ENCODE results near the gene TMEM231.

DNA sequence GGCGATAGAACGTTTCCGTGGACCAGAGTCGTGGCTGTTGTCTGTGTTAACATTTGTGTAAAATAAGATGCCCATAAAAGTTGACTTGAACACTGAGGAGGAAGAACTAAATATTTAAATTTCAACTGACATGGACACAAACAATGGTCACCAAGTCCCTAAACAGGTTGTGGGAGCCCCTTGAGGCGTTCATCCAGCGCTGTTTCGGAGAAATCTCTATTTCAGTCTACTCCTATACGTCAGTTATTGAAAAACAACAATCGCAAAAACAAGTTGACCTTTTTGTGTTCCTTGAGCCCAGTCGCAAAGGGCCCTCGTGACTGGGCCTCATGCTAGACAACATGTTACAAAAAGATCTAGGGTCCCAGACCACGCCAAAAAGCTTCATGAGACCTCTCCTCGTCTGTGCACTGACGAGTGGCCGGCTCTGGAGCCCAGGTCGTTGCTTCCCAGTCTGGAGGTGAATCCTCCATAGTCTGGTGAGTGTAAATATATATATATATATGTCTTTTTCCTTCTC is 439 bp upstream of the TMEM231 start:
- TF ChIP-seq EZH2 (IDR thresholded peaks at IDR 0.05; ENCODE audit: low read depth, low read length, severe bottlenecking) = no peak
- no peak for TF ChIP-seq ZNF274 (IDR thresholded peaks at IDR 0.05; ENCODE audit: borderline replicate concordance, extremely low read depth, low read length)
- no peak for TF ChIP-seq NRF1 (IDR thresholded peaks at IDR 0.05; ENCODE audit: low read depth, low read length)
- TF ChIP-seq POLR2AphosphoS5 (IDR thresholded peaks at IDR 0.05; ENCODE audit: low read depth, low read length) = no peak
- TF ChIP-seq, protein P1, sequence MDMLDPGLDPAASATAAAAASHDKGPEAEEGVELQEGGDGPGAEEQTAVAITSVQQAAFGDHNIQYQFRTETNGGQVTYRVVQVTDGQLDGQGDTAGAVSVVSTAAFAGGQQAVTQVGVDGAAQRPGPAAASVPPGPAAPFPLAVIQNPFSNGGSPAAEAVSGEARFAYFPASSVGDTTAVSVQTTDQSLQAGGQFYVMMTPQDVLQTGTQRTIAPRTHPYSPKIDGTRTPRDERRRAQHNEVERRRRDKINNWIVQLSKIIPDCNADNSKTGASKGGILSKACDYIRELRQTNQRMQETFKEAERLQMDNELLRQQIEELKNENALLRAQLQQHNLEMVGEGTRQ (IDR thresholded peaks at IDR 0.05; ENCODE audit: low read length) = no peak
- TF ChIP-seq SRF (IDR thresholded peaks at IDR 0.05; ENCODE audit: low read depth, low read length) = no peak
- TF ChIP-seq, protein P2, sequence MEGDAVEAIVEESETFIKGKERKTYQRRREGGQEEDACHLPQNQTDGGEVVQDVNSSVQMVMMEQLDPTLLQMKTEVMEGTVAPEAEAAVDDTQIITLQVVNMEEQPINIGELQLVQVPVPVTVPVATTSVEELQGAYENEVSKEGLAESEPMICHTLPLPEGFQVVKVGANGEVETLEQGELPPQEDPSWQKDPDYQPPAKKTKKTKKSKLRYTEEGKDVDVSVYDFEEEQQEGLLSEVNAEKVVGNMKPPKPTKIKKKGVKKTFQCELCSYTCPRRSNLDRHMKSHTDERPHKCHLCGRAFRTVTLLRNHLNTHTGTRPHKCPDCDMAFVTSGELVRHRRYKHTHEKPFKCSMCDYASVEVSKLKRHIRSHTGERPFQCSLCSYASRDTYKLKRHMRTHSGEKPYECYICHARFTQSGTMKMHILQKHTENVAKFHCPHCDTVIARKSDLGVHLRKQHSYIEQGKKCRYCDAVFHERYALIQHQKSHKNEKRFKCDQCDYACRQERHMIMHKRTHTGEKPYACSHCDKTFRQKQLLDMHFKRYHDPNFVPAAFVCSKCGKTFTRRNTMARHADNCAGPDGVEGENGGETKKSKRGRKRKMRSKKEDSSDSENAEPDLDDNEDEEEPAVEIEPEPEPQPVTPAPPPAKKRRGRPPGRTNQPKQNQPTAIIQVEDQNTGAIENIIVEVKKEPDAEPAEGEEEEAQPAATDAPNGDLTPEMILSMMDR (IDR thresholded peaks at IDR 0.05; ENCODE audit: control extremely low read depth in 1 of 3, insufficient read depth in 1 of 3, low read depth in 1 of 3, low read length in 3 of 3) = no peak
- TF ChIP-seq, protein P3, sequence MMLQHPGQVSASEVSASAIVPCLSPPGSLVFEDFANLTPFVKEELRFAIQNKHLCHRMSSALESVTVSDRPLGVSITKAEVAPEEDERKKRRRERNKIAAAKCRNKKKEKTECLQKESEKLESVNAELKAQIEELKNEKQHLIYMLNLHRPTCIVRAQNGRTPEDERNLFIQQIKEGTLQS (IDR thresholded peaks at IDR 0.05; ENCODE audit: insufficient read depth, low read depth, low read length) = no peak
- TF ChIP-seq SAP30 (IDR thresholded peaks at IDR 0.05; ENCODE audit: insufficient read depth, insufficient replicate concordance, low read length) = peak; percentile 3
- TF ChIP-seq RFX5 (IDR thresholded peaks at IDR 0.05; ENCODE audit: borderline replicate concordance, low read depth, low read length) = no peak
